ENCODE data around the gene NUBP2. TPM values are rescaled to one million over a fixed set of nuclear protein-coding genes. Genes with fewer than 3 reads are reported as not detected.

The NUBP2 gene
- total and polyA plus RNA-seq, 2 donors (not counting 3 experiments of a cell fraction or from before 2014, with no cell fraction given), result 55.0 to 69.6 TPM

- ChIA-PET POLR2A (no interaction called here), CTCF (interaction anchor here (1.4 kb wide), 1 partner anchor 22 kb away, joined by 3 read pairs; no protein-coding TSS in a partner anchor)
- no peak for DNase-seq (ENCODE audit: low read depth, low spot score)
- Histone ChIP-seq H3K27ac (ENCODE audit: insufficient read depth, low read depth, low read length) (no peak overlapping the region), H3K4me3 (replicated peaks in 1 of 3; ENCODE audit: insufficient read depth in 1 of 3, low read depth in 1 of 3, low read length in 3 of 3) (no peak overlapping the region), H3K79me2 (ENCODE audit: control insufficient read depth, insufficient read depth, low read length) (no peaks in the 10 kb centered on the region), H3K27me3 (ENCODE audit: control insufficient read depth in 2 of 2, insufficient read depth in 2 of 2, low read length in 2 of 2) (no peaks in the 10 kb centered on the region), H2AFZ (ENCODE audit: low read depth, low read length) (no peak overlapping the region), H3K9ac (replicated peaks; ENCODE audit: extremely low read depth, insufficient read depth, low read length) (no peak overlapping the region), H3K4me2 (ENCODE audit: insufficient read depth, low read length) (no peak overlapping the region), H3K36me3 (ENCODE audit: control insufficient read depth in 2 of 2, extremely low read depth in 1 of 2, insufficient read depth in 2 of 2, low read length in 2 of 2) (peaks cover 8 to 45% of the 10 kb centered on the region in 2 experiments), H3K9me3 (replicated peaks; ENCODE audit: control insufficient read depth, insufficient read depth, low read length) (no peaks in the 10 kb centered on the region), H4K20me1 (replicated peaks; ENCODE audit: control insufficient read depth, extremely low read depth, insufficient read depth, low read length) (no peaks in the 10 kb centered on the region), H3K4me1 (ENCODE audit: control insufficient read depth, extremely low read depth, insufficient read depth, low read length) (no peaks in the 10 kb centered on the region), H3K9me1 (replicated peaks; ENCODE audit: control insufficient read depth, extremely low read depth, insufficient read depth, low read length) (no peaks in the 10 kb centered on the region)
- dilution Hi-C loops (cut with MboI; ENCODE audit: extremely low pct_ligation_motif_present, low sequenced_read_pairs) (no loop called here), intact Hi-C loops (cut with micrococcal nuclease) (no loop called here)
- BruUV-seq (replicated peaks), result no TSS peak
- no peak for TF ChIP-seq POLR2AphosphoS5 (IDR thresholded peaks at IDR 0.05; ENCODE audit: insufficient read depth, low read depth, low read length)
- TF ChIP-seq, protein P1, sequence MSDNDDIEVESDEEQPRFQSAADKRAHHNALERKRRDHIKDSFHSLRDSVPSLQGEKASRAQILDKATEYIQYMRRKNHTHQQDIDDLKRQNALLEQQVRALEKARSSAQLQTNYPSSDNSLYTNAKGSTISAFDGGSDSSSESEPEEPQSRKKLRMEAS (IDR thresholded peaks at IDR 0.05; ENCODE audit: insufficient read depth, insufficient read length), result no peak
- TF ChIP-seq MYC (IDR thresholded peaks at IDR 0.05; ENCODE audit: low read depth, low read length), result no peak
- TF ChIP-seq POLR2A (IDR thresholded peaks at IDR 0.05; ENCODE audit: low read depth, low read length), result no peak
- no peak for TF ChIP-seq GATA2 (IDR thresholded peaks at IDR 0.05; ENCODE audit: insufficient read depth, insufficient read length, low read depth, low read length)
- TF ChIP-seq CTCF (IDR thresholded peaks at IDR 0.05; ENCODE audit: extremely low read depth in 1 of 2, insufficient read depth in 1 of 2, low read depth in 1 of 2, low read length in 2 of 2), result no peak
- no peak for TF ChIP-seq EZH2 (IDR thresholded peaks at IDR 0.05; ENCODE audit: borderline replicate concordance, low read depth, low read length, severe bottlenecking)
- TF ChIP-seq JUN (IDR thresholded peaks at IDR 0.05; ENCODE audit: borderline replicate concordance, insufficient read depth, insufficient read length, low read depth), result no peak
- TF ChIP-seq FOS (IDR thresholded peaks at IDR 0.05; ENCODE audit: borderline replicate concordance, insufficient read depth, low read length), result no peak
- no peak for FAIRE-seq
Observed at GRCh38 chr16:1745181-1745899, 37.4 kb upstream of the NUBP2 start.
